ACC112 (cell line): ENCODE data around the gene MSMP.

Source experiments
- H2AFZ ChIP-seq: fragments of 200-600 bp; sonication (generic); one replicate; pipeline ENCODE4 v1.6.0; 2017; ENCODE audit warnings: antibody characterized with exemption, low read length; ENCODE audit not compliant: unreplicated experiment
- H3K27ac ChIP-seq: fragments of 200-600 bp; sonication (generic); 2 replicates; pipeline ENCODE4 v1.5.1; 2014; ENCODE audit warnings: low read depth, mild to moderate bottlenecking, antibody characterized with exemption, low read length, moderate library complexity
- H3K27me3 ChIP-seq: fragments of 200-600 bp; sonication (generic); 2 replicates; pipeline ENCODE4 v1.6.1; 2014; ENCODE audit warnings: mild to moderate bottlenecking, antibody characterized with exemption, low read length, moderate library complexity, mixed read lengths; ENCODE audit not compliant: insufficient read depth
- H3K36me3 ChIP-seq: fragments of 200-600 bp; sonication (generic); 2 replicates; pipeline ENCODE4 v1.6.1; 2016; ENCODE audit warnings: mild to moderate bottlenecking, antibody characterized with exemption, low read length, moderate library complexity, mixed read lengths; ENCODE audit not compliant: insufficient read depth
- H3K4me1 ChIP-seq: fragments of 200-600 bp; sonication (generic); one replicate; pipeline ENCODE4 v1.6.1; 2016; ENCODE audit warnings: low read length, mixed read lengths; ENCODE audit not compliant: insufficient read depth, unreplicated experiment, control insufficient read depth
- H3K4me3 ChIP-seq: fragments of 200-600 bp; sonication (generic); 2 replicates; pipeline ENCODE4 v1.5.1; 2014; ENCODE audit warnings: mild to moderate bottlenecking, low read depth, low read length
- H3K79me2 ChIP-seq: fragments of 200-600 bp; sonication (generic); one replicate; pipeline ENCODE4 v1.6.0; 2016; ENCODE audit warnings: low read length; ENCODE audit not compliant: control insufficient read depth, unreplicated experiment, insufficient read depth

Gene MSMP

DNA sequence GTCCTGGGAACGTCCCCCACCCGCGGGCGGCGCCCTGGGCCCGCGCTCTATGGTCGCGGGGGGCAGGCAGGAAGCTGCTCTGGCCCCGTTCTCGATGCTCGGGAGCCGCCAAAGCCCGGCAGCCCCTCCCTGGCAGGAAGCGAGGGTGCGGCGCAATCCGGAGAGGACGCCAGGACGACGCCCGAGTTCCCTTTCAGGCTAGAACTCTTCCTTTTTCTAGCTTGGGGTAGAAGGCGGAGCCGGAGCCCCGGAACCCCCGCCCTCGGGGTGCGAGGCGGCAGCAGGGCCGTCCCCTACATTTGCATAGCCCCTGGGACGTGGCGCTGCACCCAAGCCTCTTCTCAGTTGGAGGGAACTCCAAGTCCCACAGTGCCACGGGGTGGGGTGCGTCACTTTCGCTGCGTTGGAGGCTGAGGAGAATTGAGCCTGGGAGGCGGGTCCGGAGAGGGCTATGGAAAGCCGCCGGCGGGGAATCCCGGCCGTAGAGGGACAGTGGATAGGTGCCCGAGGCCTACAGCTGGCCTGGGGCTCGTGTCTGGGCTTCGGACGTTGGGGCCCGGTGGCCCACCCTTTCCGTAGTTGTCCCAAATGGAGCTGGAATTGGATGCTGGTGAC, 21.8 kb downstream of the MSMP start, which contains the start of the genes CREB3 and TLN1:
Gene CREB3 (plus strand): TSS at position 482 of the 615 bp plus-strand sequence. CDS start 107 bp downstream, at position 589.
Gene TLN1 (minus strand): TSS at position 11 of the 615 bp plus-strand sequence. CDS start 6,501 bp downstream, outside the sequence.
- H3K79me2 ChIP-seq = peaks cover 73% of the 10 kb centered on the region
- H2AFZ ChIP-seq = peak within 1 kb of the TSS; percentile 77
- peak within 1 kb of the TSS; percentile 86 for H3K4me3 ChIP-seq
- peaks cover 43% of the 10 kb centered on the region for H3K4me1 ChIP-seq
- H3K36me3 ChIP-seq = peaks cover 17% of the 10 kb centered on the region
- H3K27me3 ChIP-seq = no peaks in the 10 kb centered on the region
- peak within 1 kb of the TSS; percentile 87 for H3K27ac ChIP-seq

DNA sequence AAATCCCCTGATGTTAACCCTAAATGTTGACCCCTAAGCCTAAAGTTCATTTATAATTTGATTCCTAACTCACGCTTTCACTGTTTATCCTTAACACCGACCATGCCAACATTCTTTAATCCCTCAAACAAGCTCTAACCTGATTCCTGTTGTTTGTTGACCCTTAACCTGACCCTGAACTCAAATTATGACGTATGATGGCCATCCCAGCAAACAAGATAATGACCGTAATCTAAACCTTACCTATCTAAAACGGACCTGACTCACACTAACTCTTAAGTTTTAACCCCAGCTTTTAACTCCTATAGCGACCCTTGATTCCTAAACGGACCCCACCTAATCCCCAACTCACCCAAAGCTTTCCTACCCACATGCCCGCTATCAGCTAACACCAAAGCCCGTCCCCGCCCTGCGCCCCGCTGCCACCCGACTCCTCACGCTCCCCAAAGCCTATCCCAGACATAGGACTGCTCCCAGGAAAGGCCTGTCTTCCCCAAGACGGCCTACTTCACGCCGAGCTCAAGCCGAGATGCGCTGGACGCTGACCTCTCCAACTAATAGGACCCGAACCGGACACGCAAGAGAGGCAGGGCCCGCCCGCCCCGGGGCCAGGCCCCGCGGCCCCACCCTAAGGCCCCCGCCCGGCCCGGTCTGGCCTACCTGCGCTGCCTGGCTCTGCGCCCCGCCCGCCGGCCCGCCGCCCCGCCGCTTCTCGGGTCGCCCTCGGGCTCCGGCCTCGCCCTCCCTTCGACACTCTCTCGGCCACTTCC, 22.5 kb downstream of the MSMP start:
- no peaks in the 10 kb centered on the region for H3K27me3 ChIP-seq
- peak overlapping the region; percentile 28 for H2AFZ ChIP-seq
- H3K36me3 ChIP-seq = peaks cover 10% of the 10 kb centered on the region; the same call in 1 of the 2 replicates
- H3K4me1 ChIP-seq = peaks cover 50% of the 10 kb centered on the region
- H3K4me3 ChIP-seq = peak overlapping the region; percentile 86
- peak overlapping the region; percentile 87 for H3K27ac ChIP-seq
- peaks cover 80% of the 10 kb centered on the region for H3K79me2 ChIP-seq

DNA sequence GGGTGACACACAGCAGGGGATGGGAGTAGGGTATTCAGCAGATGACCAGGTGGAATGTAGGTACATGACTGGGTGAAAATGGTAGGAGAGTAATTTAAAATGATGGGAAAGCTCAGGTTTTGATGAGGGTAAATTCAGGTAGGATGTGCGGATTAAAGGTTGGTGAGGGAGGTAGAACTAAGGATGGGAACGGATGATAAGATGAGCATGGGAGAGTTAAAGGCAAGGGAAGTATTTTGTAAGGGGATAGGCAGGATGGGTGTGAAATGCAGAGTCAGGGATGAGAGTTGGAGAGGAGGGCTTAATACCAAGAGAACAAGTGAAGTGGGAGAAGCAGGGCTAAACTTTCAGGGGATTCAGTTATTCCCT, 23.6 kb downstream of the MSMP start:
- H3K4me3 ChIP-seq = peak overlapping the region; percentile 86
- no peak overlapping the region for H2AFZ ChIP-seq
- H3K4me1 ChIP-seq = peaks cover 54% of the 10 kb centered on the region
- peaks cover 89% of the 10 kb centered on the region for H3K79me2 ChIP-seq
- peak overlapping the region; percentile 87 for H3K27ac ChIP-seq
- H3K27me3 ChIP-seq = no peaks in the 10 kb centered on the region
- peaks cover 8% of the 10 kb centered on the region; the same call in 1 of the 2 replicates for H3K36me3 ChIP-seq

DNA sequence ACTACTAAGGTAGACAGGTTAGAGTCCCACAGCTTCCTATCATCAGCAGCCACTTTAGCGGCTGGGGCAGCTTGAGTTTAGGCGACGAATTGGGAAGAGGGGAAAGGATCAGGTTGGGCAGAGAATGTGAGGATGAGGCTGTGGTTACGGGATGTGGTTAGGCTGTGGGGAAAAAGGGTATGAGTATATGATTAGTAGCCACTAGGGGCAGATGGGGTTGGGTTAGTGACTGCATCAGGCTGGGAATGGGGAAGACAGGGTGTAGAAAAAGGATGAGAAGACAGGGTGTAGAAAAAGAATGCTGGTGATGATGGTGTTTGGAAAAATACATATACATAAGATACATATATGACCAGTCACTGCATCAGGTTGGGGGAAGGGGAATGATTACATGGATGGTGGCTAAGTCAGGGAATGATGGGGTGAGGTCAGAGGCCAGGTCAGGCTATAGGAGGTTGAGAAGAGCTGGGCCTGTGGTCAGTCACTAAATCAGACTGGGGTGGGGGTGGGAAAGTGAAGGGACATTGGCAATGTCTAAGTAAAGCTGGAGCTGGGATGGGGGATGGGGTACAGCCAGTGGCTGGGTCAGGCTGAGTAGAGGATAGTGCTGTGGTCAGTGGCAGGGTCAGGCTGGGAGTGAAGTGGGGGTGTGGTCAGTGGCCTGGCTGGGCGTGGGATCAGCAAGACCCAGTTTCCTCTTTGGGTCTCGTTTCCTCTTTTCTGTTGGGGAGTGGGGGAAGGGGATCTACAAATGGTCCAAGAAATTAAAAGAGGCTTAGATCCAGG, 24.2 kb downstream of the MSMP start:
- Histone ChIP-seq H3K4me1 (peaks cover 54% of the 10 kb centered on the region), H3K79me2 (peaks cover 90% of the 10 kb centered on the region), H3K36me3 (peaks cover 9% of the 10 kb centered on the region), H3K27ac (peak overlapping the region; percentile 87), H2AFZ (no peak overlapping the region), H3K27me3 (no peaks in the 10 kb centered on the region), H3K4me3 (peak overlapping the region; percentile 86)

DNA sequence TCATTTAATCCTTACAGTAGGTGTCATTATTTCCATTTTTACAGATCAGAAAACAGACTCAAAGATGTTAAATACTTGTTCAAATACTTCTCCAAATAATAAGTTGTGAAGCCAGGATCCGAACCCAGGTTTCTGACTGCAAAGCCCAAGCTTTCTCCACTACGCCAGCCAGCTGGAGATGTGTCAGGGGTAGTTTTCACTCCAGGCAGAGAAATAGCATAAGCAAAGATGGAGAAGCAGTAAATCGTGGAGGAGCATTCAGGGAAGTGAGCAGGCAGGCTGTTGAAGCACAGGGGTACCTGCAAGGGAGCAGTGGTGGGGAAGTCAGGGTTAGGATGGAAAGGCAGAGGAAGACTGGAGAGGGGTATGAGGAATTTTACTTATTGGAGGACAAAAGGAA, 25.0 kb downstream of the MSMP start:
- H3K79me2 ChIP-seq = peaks cover 90% of the 10 kb centered on the region
- H3K4me3 ChIP-seq = peak overlapping the region; percentile 86
- H3K4me1 ChIP-seq = peaks cover 50% of the 10 kb centered on the region

DNA sequence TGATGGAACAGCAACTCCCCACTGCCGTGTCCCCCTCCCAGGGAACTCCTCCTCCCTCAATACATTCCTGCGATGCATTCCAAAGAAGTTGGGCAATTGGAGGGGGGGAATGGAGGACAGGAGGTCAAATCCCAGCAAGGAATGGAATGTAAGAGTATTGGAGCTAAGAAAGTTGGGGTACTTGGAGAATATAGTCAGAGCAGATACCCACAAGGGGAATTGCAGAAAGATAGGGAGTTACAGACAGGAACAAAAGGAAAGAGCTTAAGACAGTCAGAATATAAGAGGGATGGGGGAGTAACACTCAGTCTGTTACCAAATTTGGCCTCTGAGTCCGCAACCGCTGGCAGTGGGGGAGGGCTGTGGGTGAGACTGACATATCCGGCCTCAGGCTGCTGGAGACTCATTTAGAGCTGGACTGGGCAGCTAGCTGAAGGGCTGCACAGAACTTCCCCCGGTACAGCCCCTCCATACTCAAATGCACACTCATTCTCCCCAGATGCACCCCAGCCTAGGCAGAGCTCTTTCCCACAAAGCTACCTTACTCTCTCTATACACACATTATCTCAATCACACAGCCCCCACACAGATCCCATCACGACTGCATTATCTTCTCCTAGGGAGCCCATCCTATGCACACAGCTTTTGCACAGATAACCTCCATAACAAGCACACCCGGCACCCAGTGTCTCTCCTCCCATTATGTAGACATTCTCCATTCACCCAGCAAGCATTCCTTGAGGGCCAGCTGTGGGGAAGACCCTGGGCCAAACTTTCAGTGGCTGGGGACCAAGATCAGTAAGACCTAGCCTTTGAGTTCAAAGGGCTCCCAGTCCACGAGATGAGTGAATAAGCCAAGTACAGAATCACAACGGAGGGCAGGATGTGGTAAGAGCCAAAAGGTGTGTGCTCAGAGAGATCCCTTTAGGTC, 25.8 kb downstream of the MSMP start:
- H3K4me1 ChIP-seq = peaks cover 42% of the 10 kb centered on the region
- H3K27me3 ChIP-seq = no peaks in the 10 kb centered on the region
- H3K79me2 ChIP-seq = peaks cover 89% of the 10 kb centered on the region
- H3K36me3 ChIP-seq = peaks cover 23% of the 10 kb centered on the region
- H3K27ac ChIP-seq = peak overlapping the region; percentile 87
- peak overlapping the region; percentile 86 for H3K4me3 ChIP-seq
- H2AFZ ChIP-seq = no peak overlapping the region

More for the DNA sequence above, 25.0 kb downstream of the MSMP start:
- peaks cover 16% of the 10 kb centered on the region for H3K36me3 ChIP-seq
- H3K27me3 ChIP-seq = no peaks in the 10 kb centered on the region
- peak overlapping the region; percentile 87 for H3K27ac ChIP-seq
- no peak overlapping the region for H2AFZ ChIP-seq

DNA sequence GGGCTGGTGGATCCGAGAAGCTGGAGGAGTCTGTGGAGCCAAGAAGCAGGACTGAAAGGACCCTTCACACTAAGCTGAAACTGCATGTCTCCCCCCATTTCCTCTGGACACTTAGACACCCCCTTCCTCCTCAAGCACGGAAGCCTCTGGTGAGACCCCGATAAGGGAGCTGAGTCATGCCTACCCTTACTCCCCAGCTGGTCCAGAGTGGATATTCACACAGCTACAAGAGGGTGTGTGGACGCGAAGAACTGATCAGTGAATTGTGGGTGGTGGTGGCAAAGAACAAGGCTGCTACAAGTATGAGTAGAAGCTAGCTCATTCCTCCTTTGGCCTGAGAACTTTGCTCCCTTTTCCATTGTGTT, 26.4 kb downstream of the MSMP start:
- H3K36me3 ChIP-seq = peaks cover 23% of the 10 kb centered on the region
- peaks cover 42% of the 10 kb centered on the region for H3K4me1 ChIP-seq
- no peaks in the 10 kb centered on the region for H3K27me3 ChIP-seq
- H3K79me2 ChIP-seq = peaks cover 84% of the 10 kb centered on the region
- H3K4me3 ChIP-seq = peak overlapping the region; percentile 86
- H3K27ac ChIP-seq = peak overlapping the region; percentile 87
- no peak overlapping the region for H2AFZ ChIP-seq

DNA sequence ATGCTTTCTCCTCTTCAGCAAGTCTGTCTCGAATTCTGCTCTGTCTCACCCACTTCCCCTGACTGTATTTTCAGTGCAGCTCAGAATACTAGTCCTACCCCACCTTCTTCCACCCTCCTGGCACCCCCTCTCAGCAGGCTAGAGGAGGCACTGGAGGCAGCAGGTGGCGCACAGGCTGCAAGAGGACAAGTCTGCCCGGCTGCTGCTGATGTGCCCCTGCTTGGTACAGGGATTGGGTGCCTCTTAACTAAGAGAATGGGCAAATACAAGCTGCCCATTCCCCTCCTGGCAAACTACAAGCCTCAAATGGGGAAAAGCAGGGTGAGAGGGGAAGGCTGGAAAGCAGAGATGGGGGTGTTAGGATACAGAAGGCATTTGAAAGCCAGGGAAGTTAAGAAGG, 27.1 kb downstream of the MSMP start:
- H3K79me2 ChIP-seq = peaks cover 89% of the 10 kb centered on the region
- peaks cover 29% of the 10 kb centered on the region for H3K36me3 ChIP-seq
- peak overlapping the region; percentile 86 for H3K4me3 ChIP-seq
- H3K27ac ChIP-seq = peak overlapping the region; percentile 87
- no peak overlapping the region for H2AFZ ChIP-seq
- peaks cover 42% of the 10 kb centered on the region for H3K4me1 ChIP-seq
- no peaks in the 10 kb centered on the region for H3K27me3 ChIP-seq

DNA sequence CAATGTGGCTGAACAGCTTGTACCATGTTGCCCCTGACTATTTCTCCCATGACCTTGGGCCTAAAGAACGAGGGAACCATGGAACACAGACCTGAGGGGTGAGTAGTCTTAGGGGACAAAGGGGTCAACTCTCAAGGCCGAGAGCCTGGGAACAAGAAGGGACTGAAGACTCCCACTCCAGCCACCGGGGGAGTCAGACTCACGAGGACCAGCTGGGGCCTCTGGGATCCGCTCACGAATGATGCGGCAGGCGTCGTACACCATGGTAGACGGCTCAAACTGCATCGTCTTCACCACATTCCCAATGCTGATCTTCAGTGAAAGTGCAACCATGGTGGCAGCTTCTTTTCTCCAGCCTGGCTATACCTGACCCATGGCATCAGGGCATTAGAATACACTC, 28.7 kb downstream of the MSMP start:
- Histone ChIP-seq H3K79me2 (peaks cover 78% of the 10 kb centered on the region), H2AFZ (no peak overlapping the region), H3K27ac (no peak overlapping the region), H3K4me1 (peaks cover 40% of the 10 kb centered on the region), H3K4me3 (no peak overlapping the region), H3K36me3 (peaks cover 44% of the 10 kb centered on the region), H3K27me3 (no peaks in the 10 kb centered on the region)

DNA sequence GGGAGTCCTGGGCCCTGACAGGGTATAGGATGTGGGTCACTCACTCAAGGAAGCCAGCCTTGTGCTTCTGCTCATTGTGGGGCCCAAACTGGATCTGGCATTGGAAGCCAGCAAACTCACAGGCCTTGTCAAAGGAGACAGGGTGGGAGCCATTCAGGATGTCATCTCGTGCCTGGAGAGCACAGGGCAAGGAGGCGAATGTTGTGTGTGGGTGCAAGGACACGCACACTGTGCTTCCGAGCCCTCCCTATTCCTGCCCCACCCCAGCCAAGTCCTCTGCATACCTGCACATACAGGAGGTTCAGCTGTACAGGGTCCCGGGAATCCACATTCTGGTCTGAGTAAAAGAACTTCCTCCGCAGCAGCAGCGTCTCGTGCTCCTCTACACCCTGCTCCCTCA, 30.2 kb downstream of the MSMP start:
- Histone ChIP-seq H3K4me1 (peaks cover 26% of the 10 kb centered on the region), H2AFZ (no peak overlapping the region), H3K27me3 (no peaks in the 10 kb centered on the region), H3K27ac (no peak overlapping the region), H3K79me2 (peaks cover 64% of the 10 kb centered on the region), H3K36me3 (peaks cover 54% of the 10 kb centered on the region), H3K4me3 (no peak overlapping the region)
